GM19372 (cell line): ENCODE data around the gene ZFYVE1.
"Not testable (repeated sequence)": the region's sequence is repeated elsewhere in the genome, so short reads cannot be mapped to it uniquely, and the experiment has no call there.

Source experiments
- ATAC-seq: cut with Tn5 transposase; IDR thresholded peaks from one replicate; pipeline ENCODE4 v1.9.1; 2021; ENCODE audit warnings: mild to moderate bottlenecking, low read depth, moderate library complexity; ENCODE audit not compliant: unreplicated experiment

The ZFYVE1 gene

GRCh38 chr14:73004641-73005040 is 22.3 kb downstream of the ZFYVE1 start:
- not testable (repeated sequence) for ATAC-seq

- ATAC-seq = no peak
Observed at GRCh38 chr14:73003681-73004080, 23.2 kb downstream of the ZFYVE1 start.

- no peak for ATAC-seq
Observed at GRCh38 chr14:73000073-73000472, 26.8 kb downstream of the ZFYVE1 start.

- no peak for ATAC-seq
Observed at GRCh38 chr14:72999316-72999715, 27.6 kb downstream of the ZFYVE1 start.

- ATAC-seq = no peak
Observed at GRCh38 chr14:72998252-72998903, 28.5 kb downstream of the ZFYVE1 start.

GRCh38 chr14:72996916-72997315 is 30.0 kb downstream of the ZFYVE1 start:
- ATAC-seq = no peak

GRCh38 chr14:72990171-72990570 is 36.7 kb downstream of the ZFYVE1 start:
- no peak for ATAC-seq

- ATAC-seq = no peak
Observed at GRCh38 chr14:72986857-72987256, 40.0 kb downstream of the ZFYVE1 start.

GRCh38 chr14:72986214-72986613 is 40.7 kb downstream of the ZFYVE1 start:
- no peak for ATAC-seq

GRCh38 chr14:72982146-72982708 is 44.7 kb downstream of the ZFYVE1 start:
- ATAC-seq = no peak

GRCh38 chr14:72980863-72981262 is 46.0 kb downstream of the ZFYVE1 start:
- ATAC-seq = no peak

- no peak for ATAC-seq
Observed at GRCh38 chr14:72978856-72979255, 48.0 kb downstream of the ZFYVE1 start.

- no peak for ATAC-seq
Observed at GRCh38 chr14:72975770-72976169, 51.1 kb downstream of the ZFYVE1 start.

GRCh38 chr14:72974661-72975060 is 52.2 kb downstream of the ZFYVE1 start:
- ATAC-seq = no peak

GRCh38 chr14:72970824-72971434 is 56.0 kb downstream of the ZFYVE1 start:
- no peak for ATAC-seq

- ATAC-seq = no peak
Observed at GRCh38 chr14:72970058-72970630, 56.8 kb downstream of the ZFYVE1 start.

GRCh38 chr14:72968316-72968715 is 58.6 kb downstream of the ZFYVE1 start:
- no peak for ATAC-seq

- no peak for ATAC-seq
Observed at GRCh38 chr14:72966038-72966437, 60.9 kb downstream of the ZFYVE1 start.

- ATAC-seq = no peak
Observed at GRCh38 chr14:72965249-72965648, 61.7 kb downstream of the ZFYVE1 start.

- ATAC-seq = no peak
Observed at GRCh38 chr14:72962829-72963312, 64.0 kb downstream of the ZFYVE1 start.

- ATAC-seq = not testable (repeated sequence)
Observed at GRCh38 chr14:72962336-72962754, 64.6 kb downstream of the ZFYVE1 start.
